Right renal pelvis (tissue), 4 donors: ENCODE data around the gene TPP1. TPM values are rescaled to one million over a fixed set of nuclear protein-coding genes. Genes with fewer than 3 reads are reported as not detected.

ENCODE experiments used
- DNase-seq, 4 donors: peaks; one replicate each; pipeline ENCODE4 v3.0.0-alpha.2; 2013; ENCODE audit warnings: low read depth in 4 of 4, low spot score in 3 of 4, missing footprints in 1 of 4
- polyA plus RNA-seq, 4 donors: library from polyadenylated mRNA; unstranded; fragments of 120-200 nt; gene quantifications; one replicate each; pipeline ENCODE4 v1.2.1, GENCODE V29; 2013; ENCODE audit not compliant: insufficient read length in 4 of 4

TPP1 gene
- polyA plus RNA-seq, 4 donors, result 123 to 144 (median 129) TPM

DNA sequence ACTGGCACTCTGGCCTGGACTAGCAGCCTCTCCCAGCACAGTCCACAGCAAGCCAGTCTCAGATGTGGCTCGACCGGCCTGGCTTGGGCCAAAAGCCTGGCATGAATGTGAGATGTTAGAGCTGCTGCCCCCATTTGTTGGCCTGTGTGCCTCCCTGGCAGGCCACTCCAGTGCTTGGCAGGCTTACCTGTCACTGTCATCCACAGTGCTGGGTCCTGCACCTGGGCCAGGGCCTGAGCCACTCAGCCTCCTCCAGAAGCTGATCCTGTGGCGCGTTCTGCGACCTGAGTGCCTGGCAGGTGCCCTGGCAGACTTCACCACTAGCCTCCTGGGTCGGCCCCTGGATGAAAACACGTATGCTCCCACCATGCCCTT is 51.9 kb downstream of the TPP1 start:
- DNase-seq, result no peak

- no peak for DNase-seq
These were observed 52.4 kb downstream of the TPP1 start for GRCh38 chr11:6566704-6567370.

- DNase-seq, result no peak
These were observed 53.1 kb downstream of the TPP1 start for GRCh38 chr11:6565988-6566703.

DNA sequence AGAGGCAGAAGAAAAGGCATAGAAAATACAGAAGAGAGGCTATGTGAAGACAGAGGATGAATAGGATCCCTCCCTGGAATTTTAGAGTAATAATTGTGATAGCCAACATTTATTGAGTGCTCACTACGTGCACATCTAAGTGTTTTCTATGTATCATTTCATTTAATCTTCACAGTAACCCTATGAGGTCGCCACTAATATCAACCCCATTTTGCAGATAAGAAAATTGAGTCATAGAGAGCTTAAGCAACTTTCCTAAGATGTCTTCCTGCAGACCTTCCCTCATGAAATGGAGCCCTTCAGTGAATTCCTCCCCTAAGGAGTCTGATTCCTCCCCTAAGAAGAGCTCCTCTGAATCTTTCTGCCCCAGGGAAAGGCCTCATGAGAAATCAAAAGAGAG is 53.9 kb downstream of the TPP1 start:
- DNase-seq, result no peak

DNA sequence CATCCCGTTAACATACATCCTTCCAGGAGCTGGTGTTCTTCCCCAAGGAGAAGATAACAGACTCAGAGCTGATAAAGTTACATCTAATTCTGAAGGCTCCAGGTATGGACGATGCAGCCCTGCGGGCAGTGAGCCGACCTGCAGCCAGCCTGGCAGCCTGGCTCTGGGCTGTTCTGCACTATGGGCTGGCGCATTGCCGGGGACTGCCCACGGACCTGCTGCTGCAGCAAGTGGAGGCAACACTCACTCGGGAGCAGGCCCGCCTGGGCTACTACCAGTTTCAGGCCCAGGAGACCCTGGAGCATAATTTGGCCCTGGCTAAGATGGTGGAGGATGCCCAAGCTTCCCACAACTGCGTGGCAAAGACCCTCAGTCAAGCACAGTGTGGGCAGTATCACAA is 55.6 kb downstream of the TPP1 start:
- no peak for DNase-seq

GRCh38 chr11:6563121-6563619 is 56.1 kb downstream of the TPP1 start:
- no peak for DNase-seq

Other genes with a start within 250 kb of the TPP1 start
- 10 to 100 TPM; 33.0 to 38.7 (median 34.7) TPM for gene SMPD1, start 228.9 kb downstream of the TPP1 start, polyA plus RNA-seq
- 10 to 100 TPM; 52.2 to 64.6 (median 54.0) TPM for gene APBB1, start 200.3 kb downstream of the TPP1 start, polyA plus RNA-seq
- gene HPX, start 178.4 kb downstream of the TPP1 start, polyA plus RNA-seq, result 1 to 10 TPM; 2.2 to 4.2 (median 2.7) TPM
- 10 to 100 TPM; 18.6 to 22.5 (median 20.0) TPM for gene TRIM3, start 145.5 kb downstream of the TPP1 start, polyA plus RNA-seq
- gene ARFIP2, start 138.1 kb downstream of the TPP1 start, polyA plus RNA-seq, result 10 to 100 TPM; 63.9 to 71.0 (median 68.1) TPM
- gene TIMM10B, start 137.9 kb downstream of the TPP1 start, polyA plus RNA-seq, result 10 to 100 TPM; 39.0 to 43.1 (median 41.2) TPM
- 1 to 10 TPM; 5.8 to 9.7 (median 7.5) TPM for gene DNHD1, start 122.1 kb downstream of the TPP1 start, polyA plus RNA-seq
- gene RRP8, start 15.8 kb downstream of the TPP1 start, polyA plus RNA-seq, result 10 to 100 TPM; 22.4 to 25.4 (median 23.9) TPM
- gene ILK, start 15.6 kb downstream of the TPP1 start, polyA plus RNA-seq, result 100 to 1,000 TPM; 153 to 162 (median 160) TPM
- 10 to 100 TPM; 80.5 to 97.0 (median 87.3) TPM for gene TAF10, start 7.2 kb downstream of the TPP1 start, polyA plus RNA-seq
- 10 to 100 TPM; 33.1 to 39.1 (median 33.5) TPM for gene DCHS1, start 36.4 kb upstream of the TPP1 start, polyA plus RNA-seq
- gene MRPL17, start 63.9 kb upstream of the TPP1 start, polyA plus RNA-seq, result 10 to 100 TPM; 71.2 to 82.0 (median 73.2) TPM
- gene OR2AG2, start 152.6 kb upstream of the TPP1 start, polyA plus RNA-seq, result under 1 TPM in 3 of 4 donors, not detected in 1; 0.08 to 0.11 (median 0.09) TPM
- gene OR2AG1, start 163.6 kb upstream of the TPP1 start, polyA plus RNA-seq, result under 1 TPM in 1 of 4 donors, not detected in 3; 0.06 TPM
- gene OR6A2, start 180.3 kb upstream of the TPP1 start, polyA plus RNA-seq, result under 1 TPM in 2 of 4 donors, not detected in 2; 0.01 to 0.04 TPM
- gene OR10A5, start 226.3 kb upstream of the TPP1 start, polyA plus RNA-seq, result not detected
- under 1 TPM in 1 of 4 donors, not detected in 3; 0.04 TPM for gene OR10A2, start 243.6 kb upstream of the TPP1 start, polyA plus RNA-seq